Retinal pigment epithelial cell (primary cell): ENCODE results near the gene ZBTB16.

ENCODE experiments used
- DNase-seq: peaks from one replicate; pipeline ENCODE4 v3.0.0-alpha.2; 2010; ENCODE audit warnings: low read depth
- H3K4me3 ChIP-seq: 2 replicates; pipeline ENCODE4 v1.5.1; 2011; ENCODE audit warnings: mild to moderate bottlenecking, low read length, control low read depth, moderate library complexity
- TF ChIP-seq, protein P1 (sequence below): conservative IDR thresholded peaks from 2 replicates; pipeline ENCODE4 v1.5.1; 2011; ENCODE audit warnings: low read depth, low read length, control low read depth, inconsistent platforms

The ZBTB16 gene

DNA sequence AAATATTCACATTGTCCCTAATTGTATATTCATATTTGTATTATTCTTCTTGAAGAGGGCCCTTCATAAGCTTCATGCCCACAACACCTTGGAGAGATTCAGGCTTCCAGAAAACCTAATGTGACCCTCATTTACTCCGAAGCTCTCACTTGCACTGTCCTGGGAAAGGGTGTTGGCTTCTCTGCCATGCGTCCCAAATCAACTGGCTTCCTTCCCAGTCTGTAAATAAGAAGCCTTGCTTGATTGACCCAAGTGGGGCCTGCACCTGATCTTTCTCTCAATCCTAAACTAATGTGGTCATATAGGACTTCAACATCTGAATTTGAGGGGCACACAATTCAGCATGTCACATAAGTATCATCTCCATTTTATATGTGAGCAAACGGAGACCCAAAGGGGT is 40.5 kb upstream of the ZBTB16 start:
- H3K4me3 ChIP-seq, result no peak overlapping the region
- TF ChIP-seq, protein P1, sequence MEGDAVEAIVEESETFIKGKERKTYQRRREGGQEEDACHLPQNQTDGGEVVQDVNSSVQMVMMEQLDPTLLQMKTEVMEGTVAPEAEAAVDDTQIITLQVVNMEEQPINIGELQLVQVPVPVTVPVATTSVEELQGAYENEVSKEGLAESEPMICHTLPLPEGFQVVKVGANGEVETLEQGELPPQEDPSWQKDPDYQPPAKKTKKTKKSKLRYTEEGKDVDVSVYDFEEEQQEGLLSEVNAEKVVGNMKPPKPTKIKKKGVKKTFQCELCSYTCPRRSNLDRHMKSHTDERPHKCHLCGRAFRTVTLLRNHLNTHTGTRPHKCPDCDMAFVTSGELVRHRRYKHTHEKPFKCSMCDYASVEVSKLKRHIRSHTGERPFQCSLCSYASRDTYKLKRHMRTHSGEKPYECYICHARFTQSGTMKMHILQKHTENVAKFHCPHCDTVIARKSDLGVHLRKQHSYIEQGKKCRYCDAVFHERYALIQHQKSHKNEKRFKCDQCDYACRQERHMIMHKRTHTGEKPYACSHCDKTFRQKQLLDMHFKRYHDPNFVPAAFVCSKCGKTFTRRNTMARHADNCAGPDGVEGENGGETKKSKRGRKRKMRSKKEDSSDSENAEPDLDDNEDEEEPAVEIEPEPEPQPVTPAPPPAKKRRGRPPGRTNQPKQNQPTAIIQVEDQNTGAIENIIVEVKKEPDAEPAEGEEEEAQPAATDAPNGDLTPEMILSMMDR, result no peak
- no peak for DNase-seq

- DNase-seq, result no peak
- TF ChIP-seq, protein P1, result no peak
- no peak overlapping the region for H3K4me3 ChIP-seq
Measured at GRCh38 chr11:114019574-114019973, 39.9 kb upstream of the ZBTB16 start.

- DNase-seq, result no peak
- H3K4me3 ChIP-seq, result no peak overlapping the region
- TF ChIP-seq, protein P1, result no peak
Measured at GRCh38 chr11:114025329-114025907, 34.1 kb upstream of the ZBTB16 start.

DNA sequence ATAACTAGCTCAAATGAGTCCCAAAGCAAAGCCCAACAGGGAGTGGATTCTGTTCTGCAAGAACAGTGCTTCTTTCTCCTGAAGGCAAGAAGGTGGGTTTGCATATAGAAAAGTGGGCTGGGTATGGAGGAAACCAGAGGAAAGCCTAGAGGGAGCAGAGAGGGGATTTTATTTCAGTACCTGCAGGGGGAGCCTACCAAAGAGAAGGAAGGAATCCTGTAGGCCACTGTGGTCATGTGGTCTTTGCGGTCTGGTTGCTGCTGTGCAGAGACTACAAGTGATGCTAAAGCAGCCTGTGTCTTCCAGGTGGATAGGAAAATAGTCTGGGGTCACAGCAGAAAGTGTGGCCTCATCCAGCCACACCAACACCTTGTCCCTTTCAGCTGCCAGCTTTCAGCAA is 33.2 kb upstream of the ZBTB16 start:
- DNase-seq, result no peak

GRCh38 chr11:114027391-114027790 is 32.1 kb upstream of the ZBTB16 start:
- TF ChIP-seq, protein P1, result no peak
- H3K4me3 ChIP-seq, result no peak overlapping the region

More for the DNA sequence above, 33.2 kb upstream of the ZBTB16 start:
- no peak overlapping the region for H3K4me3 ChIP-seq
- TF ChIP-seq, protein P1, result peak; percentile 18

DNA sequence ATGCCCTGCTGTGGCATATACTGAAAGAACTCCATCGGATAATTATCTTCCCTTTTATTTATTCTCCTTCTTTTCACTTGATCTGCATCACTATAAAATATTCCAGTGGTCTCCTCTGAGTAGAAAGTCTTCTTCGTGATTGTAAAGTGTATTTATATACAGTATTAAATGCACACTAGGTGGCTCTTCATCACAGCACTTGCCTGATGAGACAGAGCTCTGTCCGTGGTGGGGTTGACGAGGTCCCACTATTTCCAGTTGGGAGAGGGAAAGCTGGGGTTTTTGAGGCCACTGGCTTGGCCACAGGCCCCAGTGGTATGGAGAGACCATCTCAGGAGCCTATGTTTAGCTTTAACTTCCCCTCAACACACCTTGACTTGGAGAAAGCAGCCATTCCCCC is 31.6 kb upstream of the ZBTB16 start:
- no peak for DNase-seq
- TF ChIP-seq, protein P1, result no peak
- no peak overlapping the region for H3K4me3 ChIP-seq

More at GRCh38 chr11:114027391-114027790, 32.1 kb upstream of the ZBTB16 start:
- DNase-seq, result no peak

- no peak for DNase-seq
- H3K4me3 ChIP-seq, result no peak overlapping the region
- TF ChIP-seq, protein P1, result no peak
Measured at GRCh38 chr11:114031246-114031966, 28.1 kb upstream of the ZBTB16 start.
